Activated T-cell treated with anti-CD3 and anti-CD28 coated beads, Interleukin-2, amount 50 U/mL, for 24 hours (primary cell): ENCODE results near the gene LARGE2.

Experiments
- DNase-seq: peaks from one replicate; pipeline ENCODE4 v3.0.0-alpha.2; 2020
- H3K27ac Mint-ChIP-seq: 2 replicates; pipeline ENCODE4 v1.8.0; 2020; ENCODE audit warnings: mild to moderate bottlenecking, mixed read lengths
- H3K27me3 Mint-ChIP-seq: 2 replicates; pipeline ENCODE4 v1.8.0; 2020; ENCODE audit warnings: mixed read lengths
- H3K36me3 Mint-ChIP-seq: 2 replicates; pipeline ENCODE4 v1.8.0; 2020; ENCODE audit warnings: low read depth, mixed read lengths
- H3K4me1 Mint-ChIP-seq: 2 replicates; pipeline ENCODE4 v1.8.0; 2020; ENCODE audit warnings: low read depth, mixed read lengths
- H3K4me3 Mint-ChIP-seq: 2 replicates; pipeline ENCODE4 v1.8.0; 2020; ENCODE audit warnings: mild to moderate bottlenecking, moderate library complexity, mixed read lengths
- H3K9me3 Mint-ChIP-seq: 2 replicates; pipeline ENCODE4 v1.8.0; 2020; ENCODE audit warnings: mixed read lengths

Gene LARGE2

GRCh38 chr11:45973601-45974000, 51.1 kb downstream of the LARGE2 start:
- Mint-ChIP-seq H3K36me3 (peaks cover 54% of the 10 kb centered on the region), H3K9me3 (no peaks in the 10 kb centered on the region), H3K4me1 (no peaks in the 10 kb centered on the region), H3K27me3 (no peaks in the 10 kb centered on the region), H3K27ac (no peak overlapping the region), H3K4me3 (no peak overlapping the region)
- no peak for DNase-seq

DNA sequence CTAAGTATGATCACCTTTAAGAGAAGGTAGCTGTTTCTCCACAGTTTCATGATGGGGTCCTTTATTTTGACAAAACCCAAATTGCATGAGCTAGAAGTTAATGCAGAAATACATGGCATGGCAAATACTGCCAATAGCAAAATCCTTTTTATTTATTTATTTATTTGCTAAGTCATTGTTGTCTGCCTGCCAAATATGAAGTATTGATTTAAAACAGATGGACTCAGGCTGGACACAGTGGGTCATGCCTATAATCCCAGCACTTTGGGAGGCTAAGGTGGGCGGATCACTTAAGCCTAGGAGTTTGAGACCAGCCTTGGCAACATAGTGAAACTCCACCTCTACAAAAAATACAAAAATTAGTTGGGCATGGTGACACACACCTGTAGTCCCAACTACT, 52.4 kb downstream of the LARGE2 start:
- no peaks in the 10 kb centered on the region for H3K4me1 Mint-ChIP-seq
- no peak overlapping the region for H3K4me3 Mint-ChIP-seq
- H3K9me3 Mint-ChIP-seq = no peaks in the 10 kb centered on the region
- H3K27ac Mint-ChIP-seq = no peak overlapping the region
- no peak for DNase-seq
- no peaks in the 10 kb centered on the region for H3K27me3 Mint-ChIP-seq
- peaks cover 57% of the 10 kb centered on the region for H3K36me3 Mint-ChIP-seq
